PFSK-1 (cell line): Measurements from ENCODE around the gene RPS24.

Experiments
- POLR2AphosphoS5 ChIP-seq: IDR thresholded peaks from 2 replicates; pipeline ENCODE4 v1.6.1; 2012; ENCODE audit warnings: low read depth, mild to moderate bottlenecking, control low read depth, low read length, moderate library complexity
- REST ChIP-seq, 2 experiments: IDR thresholded peaks; 2 replicates each; pipeline versions ENCODE4 v1.6.1 to v1.8.0; 2011 to 2012; ENCODE audit warnings: low read depth in 2 of 2, low read length in 2 of 2, control low read depth in 1 of 2, inconsistent platforms in 1 of 2, mild to moderate bottlenecking in 1 of 2, moderate library complexity in 1 of 2; ENCODE audit not compliant: insufficient read depth in 1 of 2
- SIN3A ChIP-seq: IDR thresholded peaks from 2 replicates; pipeline ENCODE4 v1.6.1; 2012; ENCODE audit warnings: mild to moderate bottlenecking, low read length, moderate library complexity, borderline replicate concordance; ENCODE audit not compliant: insufficient read depth
- TAF1 ChIP-seq: IDR thresholded peaks from 2 replicates; pipeline ENCODE4 v1.6.1; 2012; ENCODE audit warnings: low read length, control low read depth, borderline replicate concordance; ENCODE audit not compliant: insufficient read depth

GRCh38 chr10:78071857-78072179 is 38.2 kb downstream of the RPS24 start:
- TF ChIP-seq REST (IDR thresholded peaks at IDR 0.05; ENCODE audit: insufficient read depth in 1 of 2, low read depth in 2 of 2, low read length in 2 of 2): no peak
- no peak for TF ChIP-seq POLR2AphosphoS5
- no peak for TF ChIP-seq TAF1
- no peak for TF ChIP-seq SIN3A
